Neuronal stem cell (in vitro differentiated cells): ENCODE data around the gene NDUFS3.

Experiments used
- DNase-seq: peaks from one replicate; pipeline ENCODE4 v3.0.0-alpha.2; 2013; ENCODE audit warnings: low spot score
- H2AFZ ChIP-seq: one replicate; pipeline ENCODE4 v1.6.1; 2013; ENCODE audit warnings: mild to moderate bottlenecking, low read length, inconsistent platforms
- H2AK5ac ChIP-seq: 2 replicates; pipeline ENCODE4 v1.6.1; 2013; ENCODE audit warnings: low read depth, mild to moderate bottlenecking, inconsistent platforms, low read length, moderate library complexity, mixed read lengths
- H2BK120ac ChIP-seq: 2 replicates; pipeline ENCODE4 v1.6.1; 2013; ENCODE audit warnings: low read depth, mild to moderate bottlenecking, inconsistent platforms, low read length, moderate library complexity, mixed read lengths
- H2BK12ac ChIP-seq: one replicate; pipeline ENCODE4 v1.6.1; 2013; ENCODE audit warnings: low read length, inconsistent platforms
- H2BK15ac ChIP-seq: 2 replicates; pipeline ENCODE4 v1.6.1; 2013; ENCODE audit warnings: mild to moderate bottlenecking, low read length, inconsistent platforms, mixed read lengths
- H2BK5ac ChIP-seq: one replicate; pipeline ENCODE4 v1.6.1; 2013; ENCODE audit warnings: inconsistent platforms, mild to moderate bottlenecking, low read length, moderate library complexity
- H3K14ac ChIP-seq: one replicate; pipeline ENCODE4 v1.6.1; 2013; ENCODE audit warnings: low read length, inconsistent platforms
- H3K18ac ChIP-seq: 2 replicates; pipeline ENCODE4 v1.6.1; 2013; ENCODE audit warnings: low read length, inconsistent platforms
- H3K23ac ChIP-seq: 2 replicates; pipeline ENCODE4 v1.6.1; 2013; ENCODE audit warnings: low read depth, mild to moderate bottlenecking, mixed read lengths, low read length, inconsistent platforms; ENCODE audit not compliant: poor library complexity
- H3K27ac ChIP-seq: replicated peaks from 3 replicates; pipeline ENCODE4 v1.5.1; 2013; ENCODE audit warnings: low read length, inconsistent platforms
- H3K27me3 ChIP-seq, 3 experiments: 2 replicates each; pipeline ENCODE4 v1.6.1; 2013; ENCODE audit warnings: low read length in 3 of 3, mild to moderate bottlenecking in 2 of 3, inconsistent platforms in 1 of 3, low read depth in 1 of 3, mixed read lengths in 1 of 3, moderate library complexity in 1 of 3; ENCODE audit not compliant: control insufficient read depth in 3 of 3, insufficient read depth in 3 of 3
- H3K36me3 ChIP-seq, 2 donors: replicated peaks in 1 of 2; 2 replicates each; pipeline ENCODE4 v1.6.1; 2013; ENCODE audit warnings: low read length in 2 of 2; ENCODE audit not compliant: control insufficient read depth in 2 of 2, insufficient read depth in 2 of 2
- H3K4ac ChIP-seq: 2 replicates; pipeline ENCODE4 v1.6.1; 2013; ENCODE audit warnings: inconsistent platforms, mild to moderate bottlenecking, low read length, moderate library complexity
- H3K4me1 ChIP-seq, 2 donors: 1 replicate in 1 of 2; 2 replicates in 1 of 2; pipeline ENCODE4 v1.6.1; 2013; ENCODE audit warnings: low read length in 2 of 2, low read depth in 1 of 2; ENCODE audit not compliant: control insufficient read depth in 2 of 2, insufficient read depth in 1 of 2
- H3K4me2 ChIP-seq: one replicate; pipeline ENCODE4 v1.6.1; 2013; ENCODE audit warnings: mild to moderate bottlenecking, low read length, inconsistent platforms; ENCODE audit not compliant: insufficient read depth, poor library complexity, severe bottlenecking
- H3K4me3 ChIP-seq, 2 donors: 2 replicates each; pipeline ENCODE4 v1.5.1; 2013; ENCODE audit warnings: low read length in 2 of 2, mild to moderate bottlenecking in 2 of 2, inconsistent platforms in 1 of 2, moderate library complexity in 1 of 2
- H3K79me1 ChIP-seq: one replicate; pipeline ENCODE4 v1.6.1; 2013; ENCODE audit warnings: low read depth, mild to moderate bottlenecking, inconsistent platforms, low read length, moderate library complexity
- H3K9ac ChIP-seq: one replicate; pipeline ENCODE4 v1.6.1; 2013; ENCODE audit warnings: mild to moderate bottlenecking, low read depth, low read length, inconsistent platforms; ENCODE audit not compliant: poor library complexity
- H3K9me3 ChIP-seq, 2 donors: replicated peaks in 1 of 2; 2 replicates each; pipeline versions ENCODE3 to v1.6.1; 2013; ENCODE audit warnings: low read length in 2 of 2, mild to moderate bottlenecking in 2 of 2, inconsistent platforms in 1 of 2, low read depth in 1 of 2, mixed read lengths in 1 of 2, moderate library complexity in 1 of 2; ENCODE audit not compliant: control insufficient read depth in 2 of 2, insufficient read depth in 1 of 2
- H4K8ac ChIP-seq: one replicate; pipeline ENCODE4 v1.6.1; 2013; ENCODE audit warnings: low read depth, mild to moderate bottlenecking, inconsistent platforms, low read length, moderate library complexity
- H4K91ac ChIP-seq: one replicate; pipeline ENCODE4 v1.6.1; 2013; ENCODE audit warnings: low read length, low read depth, mild to moderate bottlenecking, inconsistent platforms; ENCODE audit not compliant: poor library complexity
- WGBS, 2 donors: extraction: QIAGEN DNeasy Blood & Tissue Kit; methylation state at CpG; one replicate each; pipeline ENCODE4 v1.1.7; 2013; ENCODE audit warnings: missing lambda C conversion rate in 2 of 2, mixed read lengths in 1 of 2; ENCODE audit not compliant: insufficient read length in 2 of 2, insufficient replicate concordance in 1 of 2; ENCODE audit errors: extremely low coverage in 2 of 2; 5-methylcytosine and 5-hydroxymethylcytosine counted together

NDUFS3 gene

GRCh38 chr11:47607380-47607779 lies 28.5 kb downstream of the NDUFS3 start:
- peaks cover 1 to 11% of the 10 kb centered on the region in 2 donors for H3K36me3 ChIP-seq
- no peaks in the 10 kb centered on the region for H3K27me3 ChIP-seq
- H3K4ac ChIP-seq, result no peak overlapping the region
- no peak overlapping the region for H2BK5ac ChIP-seq
- no peak overlapping the region for H3K4me3 ChIP-seq
- H3K23ac ChIP-seq, result no peak overlapping the region
- no peak overlapping the region for H3K14ac ChIP-seq
- no peaks in the 10 kb centered on the region for H3K79me1 ChIP-seq
- no peak overlapping the region for H2BK120ac ChIP-seq
- no peak overlapping the region for H3K4me2 ChIP-seq
- no peak overlapping the region for H2AK5ac ChIP-seq
- no peak overlapping the region for H2BK12ac ChIP-seq
- H3K9me3 ChIP-seq, result no peaks in the 10 kb centered on the region
- no peak overlapping the region for H2BK15ac ChIP-seq
- no peak for DNase-seq
- H4K91ac ChIP-seq, result no peak overlapping the region
- H3K9ac ChIP-seq, result no peak overlapping the region
- H3K18ac ChIP-seq, result no peak overlapping the region
- H4K8ac ChIP-seq, result no peak overlapping the region
- H3K27ac ChIP-seq, result no peak overlapping the region
- H3K4me1 ChIP-seq, result peaks cover 0 to 2% of the 10 kb centered on the region in 2 donors
- H2AFZ ChIP-seq, result no peak overlapping the region
- no CpG with 5 or more reads among the region's 7 CpGs for WGBS, 2 donors

GRCh38 chr11:47609675-47610074 lies 30.8 kb downstream of the NDUFS3 start:
- no peaks in the 10 kb centered on the region for H3K9me3 ChIP-seq
- H2BK120ac ChIP-seq, result no peak overlapping the region
- no peak for DNase-seq
- H3K27ac ChIP-seq, result no peak overlapping the region
- H2BK15ac ChIP-seq, result no peak overlapping the region
- H3K4me3 ChIP-seq, result no peak overlapping the region
- H3K79me1 ChIP-seq, result no peaks in the 10 kb centered on the region
- no peak overlapping the region for H2BK12ac ChIP-seq
- no CpG with 5 or more reads among the region's 3 CpGs for WGBS, 2 donors
- H3K4ac ChIP-seq, result no peak overlapping the region
- H3K27me3 ChIP-seq, result no peaks in the 10 kb centered on the region
- no peak overlapping the region for H4K91ac ChIP-seq
- H3K14ac ChIP-seq, result no peak overlapping the region
- H3K18ac ChIP-seq, result no peak overlapping the region
- H2BK5ac ChIP-seq, result no peak overlapping the region
- H3K36me3 ChIP-seq, result peaks cover 1 to 11% of the 10 kb centered on the region in 2 donors
- H3K23ac ChIP-seq, result no peak overlapping the region
- H4K8ac ChIP-seq, result no peak overlapping the region
- no peak overlapping the region for H3K4me2 ChIP-seq
- H2AK5ac ChIP-seq, result no peak overlapping the region
- H2AFZ ChIP-seq, result no peak overlapping the region
- H3K9ac ChIP-seq, result no peak overlapping the region
- peaks cover 0 to 2% of the 10 kb centered on the region in 2 donors for H3K4me1 ChIP-seq

- H3K4ac ChIP-seq, result no peak overlapping the region
- no peak overlapping the region for H3K4me2 ChIP-seq
- no peak overlapping the region for H4K91ac ChIP-seq
- H2BK12ac ChIP-seq, result no peak overlapping the region
- no peak overlapping the region for H2AFZ ChIP-seq
- no CpG with 5 or more reads among the region's 6 CpGs for WGBS, 2 donors
- H2BK15ac ChIP-seq, result no peak overlapping the region
- H4K8ac ChIP-seq, result no peak overlapping the region
- H3K14ac ChIP-seq, result no peak overlapping the region
- H3K9ac ChIP-seq, result no peak overlapping the region
- H3K27ac ChIP-seq, result no peak overlapping the region
- no peaks in the 10 kb centered on the region for H3K79me1 ChIP-seq
- H3K9me3 ChIP-seq, result no peaks in the 10 kb centered on the region
- H2BK120ac ChIP-seq, result no peak overlapping the region
- H3K23ac ChIP-seq, result no peak overlapping the region
- H3K4me3 ChIP-seq, result no peak overlapping the region
- no peaks in the 10 kb centered on the region for H3K27me3 ChIP-seq
- DNase-seq, result no peak
- peaks cover 0 to 2% of the 10 kb centered on the region in 2 donors for H3K4me1 ChIP-seq
- H3K36me3 ChIP-seq, result peaks cover 1 to 14% of the 10 kb centered on the region in 2 donors
- no peak overlapping the region for H2AK5ac ChIP-seq
- no peak overlapping the region for H2BK5ac ChIP-seq
- H3K18ac ChIP-seq, result no peak overlapping the region
These were observed 32.5 kb downstream of the NDUFS3 start for GRCh38 chr11:47611348-47611794.

- Histone ChIP-seq H3K36me3 (peaks cover 7 to 46% of the 10 kb centered on the region in 2 donors), H3K27ac (no peak overlapping the region), H2BK12ac (no peak overlapping the region), H2AK5ac (no peak overlapping the region), H2AFZ (no peak overlapping the region), H3K18ac (no peak overlapping the region), H2BK120ac (no peak overlapping the region), H3K4me3 (no peak overlapping the region), H3K23ac (no peak overlapping the region), H3K4ac (no peak overlapping the region), H3K14ac (no peak overlapping the region), H2BK15ac (no peak overlapping the region), H3K79me1 (no peaks in the 10 kb centered on the region), H4K8ac (no peak overlapping the region), H4K91ac (no peak overlapping the region), H3K4me1 (no peaks in the 10 kb centered on the region), H3K27me3 (no peaks in the 10 kb centered on the region), H3K4me2 (no peak overlapping the region), H3K9ac (no peak overlapping the region), H2BK5ac (no peak overlapping the region), H3K9me3 (no peaks in the 10 kb centered on the region)
- no peak for DNase-seq
These were observed 36.4 kb downstream of the NDUFS3 start for GRCh38 chr11:47615249-47615648.
